PC-3 (cell line): Measurements from ENCODE around the gene USH2A.

ENCODE experiments used
- EZH2 ChIP-seq: fragments of 300-600 bp; sonication (generic); IDR thresholded peaks from one replicate; pipeline ENCODE4 v1.6.1; 2017; ENCODE audit warnings: antibody characterized with exemption, mild to moderate bottlenecking, low read length; ENCODE audit not compliant: unreplicated experiment
- TF ChIP-seq, protein P1 (sequence below): fragments of 300-600 bp; sonication (generic); conservative IDR thresholded peaks from 2 replicates; pipeline ENCODE4 v1.5.1; 2017; ENCODE audit warnings: antibody characterized with exemption, low read depth, mild to moderate bottlenecking, low read length

- TF ChIP-seq EZH2: no peak
- TF ChIP-seq, protein P1, sequence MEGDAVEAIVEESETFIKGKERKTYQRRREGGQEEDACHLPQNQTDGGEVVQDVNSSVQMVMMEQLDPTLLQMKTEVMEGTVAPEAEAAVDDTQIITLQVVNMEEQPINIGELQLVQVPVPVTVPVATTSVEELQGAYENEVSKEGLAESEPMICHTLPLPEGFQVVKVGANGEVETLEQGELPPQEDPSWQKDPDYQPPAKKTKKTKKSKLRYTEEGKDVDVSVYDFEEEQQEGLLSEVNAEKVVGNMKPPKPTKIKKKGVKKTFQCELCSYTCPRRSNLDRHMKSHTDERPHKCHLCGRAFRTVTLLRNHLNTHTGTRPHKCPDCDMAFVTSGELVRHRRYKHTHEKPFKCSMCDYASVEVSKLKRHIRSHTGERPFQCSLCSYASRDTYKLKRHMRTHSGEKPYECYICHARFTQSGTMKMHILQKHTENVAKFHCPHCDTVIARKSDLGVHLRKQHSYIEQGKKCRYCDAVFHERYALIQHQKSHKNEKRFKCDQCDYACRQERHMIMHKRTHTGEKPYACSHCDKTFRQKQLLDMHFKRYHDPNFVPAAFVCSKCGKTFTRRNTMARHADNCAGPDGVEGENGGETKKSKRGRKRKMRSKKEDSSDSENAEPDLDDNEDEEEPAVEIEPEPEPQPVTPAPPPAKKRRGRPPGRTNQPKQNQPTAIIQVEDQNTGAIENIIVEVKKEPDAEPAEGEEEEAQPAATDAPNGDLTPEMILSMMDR: no peak
These were observed 643.5 kb downstream of the USH2A start for GRCh38 chr1:215779729-215780128.
